ENCODE measurements around the gene PEAK3. TPM values are rescaled to one million over a fixed set of nuclear protein-coding genes. Genes with fewer than 3 reads are reported as not detected.

PEAK3 gene
- total and polyA plus RNA-seq, 9 of the 15 experiments (the other 6 are each of a cell fraction or from before 2014, with no cell fraction given): 0.07 to 0.40 TPM; not detected in 7

DNA sequence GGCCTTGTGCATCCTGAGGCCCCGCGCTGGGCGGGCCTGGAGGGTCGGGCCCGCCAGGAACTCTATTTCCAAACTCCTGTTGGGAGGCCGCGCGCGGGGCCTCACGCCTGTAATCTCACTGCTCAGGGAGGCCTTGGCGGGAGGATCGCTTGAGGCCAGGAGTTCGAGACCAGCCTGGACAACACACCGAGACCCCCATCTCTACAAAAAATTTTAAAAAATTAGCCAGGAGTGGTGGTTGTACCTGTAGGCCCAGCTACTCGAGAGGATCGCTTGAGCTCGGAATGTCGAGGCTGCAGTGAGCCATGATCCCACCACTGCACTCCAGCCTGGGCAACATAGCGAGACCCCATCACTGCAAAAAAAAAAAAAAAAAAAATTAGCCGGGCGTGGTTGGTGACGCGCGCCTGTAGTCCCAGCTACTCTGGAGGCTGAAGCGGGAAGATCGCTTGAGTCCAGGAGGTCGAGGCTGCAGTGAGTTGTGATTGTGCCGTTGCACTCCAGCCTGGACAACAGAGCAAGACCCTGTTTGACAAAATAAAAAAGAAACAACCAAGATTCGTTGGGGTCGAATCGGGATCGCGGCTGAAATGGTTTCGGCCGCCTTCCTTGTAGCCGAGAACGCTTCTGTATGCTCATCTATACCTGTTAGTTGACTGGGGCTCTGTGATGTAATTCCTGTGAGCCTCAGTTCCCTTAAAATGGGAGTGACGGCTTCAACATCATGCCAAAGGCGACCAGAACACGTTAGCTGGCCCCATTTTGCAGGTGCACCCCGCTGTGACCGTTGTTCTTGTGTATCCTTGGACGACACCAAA, 44.7 kb downstream of the PEAK3 start (continued):
- TF ChIP-seq RBM14 (IDR thresholded peaks at IDR 0.05; ENCODE audit: borderline replicate concordance, insufficient read depth, low read depth, low read length) (no peak), NCOR1 (IDR thresholded peaks at IDR 0.05) (no peak), MTA2 (IDR thresholded peaks at IDR 0.05; ENCODE audit: low read depth) (no peak), NONO (IDR thresholded peaks at IDR 0.05; ENCODE audit: low read depth in 2 of 2, low read length in 1 of 2) (no peak), STAG1 (CRISPR knock-in tag; IDR thresholded peaks at IDR 0.05; ENCODE audit: borderline replicate concordance) (peak; percentile 22; the same call in 1 of the 2 replicates), GATAD2B (IDR thresholded peaks at IDR 0.05; ENCODE audit: borderline replicate concordance) (no peak), TCF7 (IDR thresholded peaks at IDR 0.05; ENCODE audit: borderline replicate concordance) (no peak), ZNF184 (CRISPR knock-in tag; IDR thresholded peaks at IDR 0.05) (no peak), ETS2 (tag; IDR thresholded peaks at IDR 0.05; ENCODE audit: borderline replicate concordance, poor library complexity, severe bottlenecking) (no peak), BRCA1 (IDR thresholded peaks at IDR 0.05) (no peak), BRCA1 (CRISPR knock-in tag; IDR thresholded peaks at IDR 0.05) (no peak), KHSRP (IDR thresholded peaks at IDR 0.05) (no peak), ARID2 (IDR thresholded peaks at IDR 0.05) (no peak), SLC30A9 (CRISPR knock-in tag; IDR thresholded peaks at IDR 0.05) (no peak), ZNF143 (CRISPR knock-in tag; IDR thresholded peaks at IDR 0.05) (no peak), ZNF561 (CRISPR knock-in tag; conservative IDR thresholded peaks at IDR 0.05) (no peak), KAT7 (CRISPR knock-in tag; IDR thresholded peaks at IDR 0.05; ENCODE audit: borderline replicate concordance) (no peak), ZC3H8 (IDR thresholded peaks at IDR 0.05) (no peak), ZNF3 (CRISPR knock-in tag; IDR thresholded peaks at IDR 0.05) (no peak), HDGF (IDR thresholded peaks at IDR 0.05) (no peak; the same call in 1 of the 2 replicates), DNMT1 (IDR thresholded peaks at IDR 0.05) (no peak), CAMTA2 (CRISPR knock-in tag; conservative IDR thresholded peaks at IDR 0.05) (no peak), RB1 (IDR thresholded peaks at IDR 0.05; ENCODE audit: low read depth) (no peak), HOXB6 (CRISPR knock-in tag; IDR thresholded peaks at IDR 0.05; ENCODE audit: borderline replicate concordance) (no peak), NFE2 (IDR thresholded peaks at IDR 0.05; ENCODE audit: low read depth) (no peak), NCOA1 (IDR thresholded peaks at IDR 0.05; ENCODE audit: low read depth) (no peak), HNRNPUL1 (IDR thresholded peaks at IDR 0.05; ENCODE audit: low read length) (no peak), RNF2 (IDR thresholded peaks at IDR 0.05) (no peak), POLR2AphosphoS2 (IDR thresholded peaks at IDR 0.05; ENCODE audit: low read length) (no peak)
- TF ChIP-seq, protein P1, sequence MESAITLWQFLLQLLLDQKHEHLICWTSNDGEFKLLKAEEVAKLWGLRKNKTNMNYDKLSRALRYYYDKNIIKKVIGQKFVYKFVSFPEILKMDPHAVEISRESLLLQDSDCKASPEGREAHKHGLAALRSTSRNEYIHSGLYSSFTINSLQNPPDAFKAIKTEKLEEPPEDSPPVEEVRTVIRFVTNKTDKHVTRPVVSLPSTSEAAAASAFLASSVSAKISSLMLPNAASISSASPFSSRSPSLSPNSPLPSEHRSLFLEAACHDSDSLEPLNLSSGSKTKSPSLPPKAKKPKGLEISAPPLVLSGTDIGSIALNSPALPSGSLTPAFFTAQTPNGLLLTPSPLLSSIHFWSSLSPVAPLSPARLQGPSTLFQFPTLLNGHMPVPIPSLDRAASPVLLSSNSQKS (CRISPR knock-in tag; IDR thresholded peaks at IDR 0.05): no peak
- TF ChIP-seq, protein P2, sequence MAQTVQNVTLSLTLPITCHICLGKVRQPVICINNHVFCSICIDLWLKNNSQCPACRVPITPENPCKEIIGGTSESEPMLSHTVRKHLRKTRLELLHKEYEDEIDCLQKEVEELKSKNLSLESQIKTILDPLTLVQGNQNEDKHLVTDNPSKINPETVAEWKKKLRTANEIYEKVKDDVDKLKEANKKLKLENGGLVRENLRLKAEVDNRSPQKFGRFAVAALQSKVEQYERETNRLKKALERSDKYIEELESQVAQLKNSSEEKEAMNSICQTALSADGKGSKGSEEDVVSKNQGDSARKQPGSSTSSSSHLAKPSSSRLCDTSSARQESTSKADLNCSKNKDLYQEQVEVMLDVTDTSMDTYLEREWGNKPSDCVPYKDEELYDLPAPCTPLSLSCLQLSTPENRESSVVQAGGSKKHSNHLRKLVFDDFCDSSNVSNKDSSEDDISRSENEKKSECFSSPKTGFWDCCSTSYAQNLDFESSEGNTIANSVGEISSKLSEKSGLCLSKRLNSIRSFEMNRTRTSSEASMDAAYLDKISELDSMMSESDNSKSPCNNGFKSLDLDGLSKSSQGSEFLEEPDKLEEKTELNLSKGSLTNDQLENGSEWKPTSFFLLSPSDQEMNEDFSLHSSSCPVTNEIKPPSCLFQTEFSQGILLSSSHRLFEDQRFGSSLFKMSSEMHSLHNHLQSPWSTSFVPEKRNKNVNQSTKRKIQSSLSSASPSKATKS (CRISPR knock-in tag; IDR thresholded peaks at IDR 0.05): no peak
